ENCODE measurements around the gene HS1BP3.

DNA sequence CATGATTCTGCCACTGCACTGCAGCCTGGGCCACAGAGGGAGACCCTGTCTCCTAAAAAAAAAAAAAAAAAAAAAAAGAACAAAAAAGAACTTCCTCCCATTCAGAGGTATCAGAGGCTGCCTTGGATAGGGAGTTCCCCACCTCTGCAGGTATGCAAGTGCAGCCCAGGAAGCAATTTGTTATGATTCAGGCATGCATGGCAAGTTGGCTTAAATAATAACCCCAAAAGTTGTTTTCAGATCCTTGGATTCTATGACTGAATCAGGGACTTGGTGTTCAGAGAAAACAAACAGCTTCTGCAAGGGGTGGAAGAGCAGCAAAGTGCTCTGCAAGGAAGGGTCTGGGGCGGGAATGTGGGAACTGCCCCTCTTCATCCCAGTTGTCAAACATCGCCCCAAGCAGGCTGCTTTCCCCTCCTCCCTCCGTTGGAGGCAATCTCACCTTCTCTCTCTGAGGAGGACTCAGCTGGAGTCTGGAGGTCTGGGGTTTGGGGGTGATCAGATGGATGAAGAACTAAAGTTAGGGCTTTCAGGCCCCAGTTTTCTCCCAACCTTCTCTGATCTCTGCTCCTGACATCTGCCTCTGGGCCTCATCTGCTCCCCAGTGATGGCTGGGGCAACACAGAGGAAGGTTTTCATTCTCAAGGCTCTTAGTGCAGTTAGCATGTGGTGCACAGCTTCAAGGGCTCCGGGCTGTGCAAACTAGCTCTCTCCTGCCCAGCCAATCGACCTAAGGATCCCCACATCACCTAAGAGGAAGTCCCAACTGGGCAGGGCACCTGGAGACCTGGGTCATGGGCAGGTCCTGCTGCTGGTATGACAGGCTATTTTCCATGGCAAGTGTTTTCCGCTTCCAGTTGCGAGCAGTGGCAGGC is 12.5 kb upstream of the HS1BP3 start:
- TF ChIP-seq POLR2A (IDR thresholded peaks at IDR 0.05; ENCODE audit: low read depth, low read length) (no peak), MXI1 (IDR thresholded peaks at IDR 0.05; ENCODE audit: borderline replicate concordance, low read depth, low read length) (no peak), MAZ (IDR thresholded peaks at IDR 0.05; ENCODE audit: borderline replicate concordance, low read depth, low read length) (no peak), CEBPB (IDR thresholded peaks at IDR 0.05; ENCODE audit: low read depth, low read length) (no peak), SMC3 (IDR thresholded peaks at IDR 0.05; ENCODE audit: low read depth, low read length) (no peak), RCOR1 (IDR thresholded peaks at IDR 0.05; ENCODE audit: insufficient replicate concordance, low read length) (no peak), FOS (IDR thresholded peaks at IDR 0.05; ENCODE audit: low read depth, low read length) (no peak), RAD21 (IDR thresholded peaks at IDR 0.05; ENCODE audit: low read length) (no peak), MAFK (IDR thresholded peaks at IDR 0.05; ENCODE audit: low read depth, low read length) (no peak)
- TF ChIP-seq, protein P1, sequence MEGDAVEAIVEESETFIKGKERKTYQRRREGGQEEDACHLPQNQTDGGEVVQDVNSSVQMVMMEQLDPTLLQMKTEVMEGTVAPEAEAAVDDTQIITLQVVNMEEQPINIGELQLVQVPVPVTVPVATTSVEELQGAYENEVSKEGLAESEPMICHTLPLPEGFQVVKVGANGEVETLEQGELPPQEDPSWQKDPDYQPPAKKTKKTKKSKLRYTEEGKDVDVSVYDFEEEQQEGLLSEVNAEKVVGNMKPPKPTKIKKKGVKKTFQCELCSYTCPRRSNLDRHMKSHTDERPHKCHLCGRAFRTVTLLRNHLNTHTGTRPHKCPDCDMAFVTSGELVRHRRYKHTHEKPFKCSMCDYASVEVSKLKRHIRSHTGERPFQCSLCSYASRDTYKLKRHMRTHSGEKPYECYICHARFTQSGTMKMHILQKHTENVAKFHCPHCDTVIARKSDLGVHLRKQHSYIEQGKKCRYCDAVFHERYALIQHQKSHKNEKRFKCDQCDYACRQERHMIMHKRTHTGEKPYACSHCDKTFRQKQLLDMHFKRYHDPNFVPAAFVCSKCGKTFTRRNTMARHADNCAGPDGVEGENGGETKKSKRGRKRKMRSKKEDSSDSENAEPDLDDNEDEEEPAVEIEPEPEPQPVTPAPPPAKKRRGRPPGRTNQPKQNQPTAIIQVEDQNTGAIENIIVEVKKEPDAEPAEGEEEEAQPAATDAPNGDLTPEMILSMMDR (conservative IDR thresholded peaks at IDR 0.05; ENCODE audit: low read depth, low read length): no peak
- TF ChIP-seq, protein P2, sequence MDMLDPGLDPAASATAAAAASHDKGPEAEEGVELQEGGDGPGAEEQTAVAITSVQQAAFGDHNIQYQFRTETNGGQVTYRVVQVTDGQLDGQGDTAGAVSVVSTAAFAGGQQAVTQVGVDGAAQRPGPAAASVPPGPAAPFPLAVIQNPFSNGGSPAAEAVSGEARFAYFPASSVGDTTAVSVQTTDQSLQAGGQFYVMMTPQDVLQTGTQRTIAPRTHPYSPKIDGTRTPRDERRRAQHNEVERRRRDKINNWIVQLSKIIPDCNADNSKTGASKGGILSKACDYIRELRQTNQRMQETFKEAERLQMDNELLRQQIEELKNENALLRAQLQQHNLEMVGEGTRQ (IDR thresholded peaks at IDR 0.05; ENCODE audit: low read depth, low read length): no peak
- TF ChIP-seq, protein P3, sequence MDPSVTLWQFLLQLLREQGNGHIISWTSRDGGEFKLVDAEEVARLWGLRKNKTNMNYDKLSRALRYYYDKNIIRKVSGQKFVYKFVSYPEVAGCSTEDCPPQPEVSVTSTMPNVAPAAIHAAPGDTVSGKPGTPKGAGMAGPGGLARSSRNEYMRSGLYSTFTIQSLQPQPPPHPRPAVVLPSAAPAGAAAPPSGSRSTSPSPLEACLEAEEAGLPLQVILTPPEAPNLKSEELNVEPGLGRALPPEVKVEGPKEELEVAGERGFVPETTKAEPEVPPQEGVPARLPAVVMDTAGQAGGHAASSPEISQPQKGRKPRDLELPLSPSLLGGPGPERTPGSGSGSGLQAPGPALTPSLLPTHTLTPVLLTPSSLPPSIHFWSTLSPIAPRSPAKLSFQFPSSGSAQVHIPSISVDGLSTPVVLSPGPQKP (IDR thresholded peaks at IDR 0.05; ENCODE audit: borderline replicate concordance, low read depth, low read length): no peak
